CD14-positive monocyte (primary cell): ENCODE data around the gene CGB2. TPM values are rescaled to one million over a fixed set of nuclear protein-coding genes. Genes with fewer than 3 reads are reported as not detected.

Source experiments
- DNase-seq, 3 donors: peaks; one replicate each; pipeline ENCODE4 v3.0.0-alpha.2; 2011 to 2022
- H2AFZ ChIP-seq: 2 replicates; pipeline ENCODE4 v1.6.0; 2012; ENCODE audit warnings: mild to moderate bottlenecking, low read depth, low read length, inconsistent platforms; ENCODE audit not compliant: insufficient read depth, poor library complexity, severe bottlenecking
- H3K27ac ChIP-seq, 2 donors: 1 replicate in 1 of 2; 2 replicates in 1 of 2; pipeline ENCODE4 v1.5.1; 2012 to 2013; ENCODE audit warnings: low read length in 2 of 2, control low read depth in 1 of 2, inconsistent platforms in 1 of 2, low read depth in 1 of 2, mild to moderate bottlenecking in 1 of 2
- H3K27me3 ChIP-seq, 2 donors: one replicate each; pipeline versions ENCODE4 v1.6.0 to v1.6.1; 2011 to 2013; ENCODE audit warnings: low read length in 2 of 2; ENCODE audit not compliant: control insufficient read depth in 2 of 2, insufficient read depth in 2 of 2
- H3K36me3 ChIP-seq, 2 donors: replicated peaks in 1 of 2; 1 replicate in 1 of 2; 2 replicates in 1 of 2; pipeline versions ENCODE4 v1.5.1 to v1.6.1; 2012 to 2013; ENCODE audit warnings: low read length in 2 of 2, control low read depth in 1 of 2, inconsistent platforms in 1 of 2, mild to moderate bottlenecking in 1 of 2; ENCODE audit not compliant: insufficient read depth in 2 of 2, control insufficient read depth in 1 of 2
- H3K4me1 ChIP-seq, 2 donors: 1 replicate in 1 of 2; 2 replicates in 1 of 2; pipeline versions ENCODE4 v1.5.1 to v1.6.1; 2012 to 2013; ENCODE audit warnings: low read length in 2 of 2, control low read depth in 1 of 2, inconsistent platforms in 1 of 2, mild to moderate bottlenecking in 1 of 2, moderate library complexity in 1 of 2; ENCODE audit not compliant: insufficient read depth in 2 of 2, control insufficient read depth in 1 of 2
- H3K4me2 ChIP-seq: replicated peaks from 2 replicates; pipeline ENCODE3; 2012; ENCODE audit warnings: low read length, moderate library complexity, mild to moderate bottlenecking; ENCODE audit not compliant: poor library complexity, severe bottlenecking; ENCODE audit errors: extremely low read depth
- H3K4me3 ChIP-seq, 3 experiments: fragments of 200-600 bp in 1 of 3; sonication (generic) in 1 of 3; replicated peaks in 1 of 3; 1 replicate in 2 of 3; 2 replicates in 1 of 3; pipeline ENCODE4 v1.5.1; 2011 to 2013; ENCODE audit warnings: low read length in 3 of 3, mild to moderate bottlenecking in 3 of 3, control low read depth in 2 of 3, low read depth in 2 of 3, inconsistent platforms in 1 of 3, moderate library complexity in 1 of 3
- H3K79me2 ChIP-seq: 2 replicates; pipeline ENCODE4 v1.6.0; 2012; ENCODE audit warnings: mild to moderate bottlenecking, control low read depth, inconsistent platforms, low read length, moderate library complexity; ENCODE audit not compliant: insufficient read depth
- H3K9ac ChIP-seq: 2 replicates; pipeline ENCODE4 v1.6.0; 2017; ENCODE audit warnings: low read length, mild to moderate bottlenecking; ENCODE audit not compliant: insufficient read depth, poor library complexity, severe bottlenecking
- H3K9me3 ChIP-seq, 2 donors: replicated peaks in 1 of 2; 1 replicate in 1 of 2; 2 replicates in 1 of 2; pipeline versions ENCODE4 v1.5.1 to v1.6.1; 2012 to 2013; ENCODE audit warnings: low read length in 2 of 2, control low read depth in 1 of 2; ENCODE audit not compliant: control insufficient read depth in 1 of 2, insufficient read depth in 1 of 2
- H4K20me1 ChIP-seq: 2 replicates; pipeline ENCODE4 v1.6.0; 2012; ENCODE audit warnings: mild to moderate bottlenecking, low read length, control low read depth, moderate library complexity; ENCODE audit not compliant: insufficient read depth
- H3K27ac Mint-ChIP-seq, 7 donors: one replicate each; pipeline ENCODE4 v1.8.0; 2020; ENCODE audit warnings: mild to moderate bottlenecking in 7 of 7, mixed read lengths in 7 of 7, moderate library complexity in 6 of 7, inconsistent platforms in 2 of 7
- H3K27me3 Mint-ChIP-seq, 3 donors: one replicate each; pipeline ENCODE4 v1.8.0; 2021 to 2022; ENCODE audit warnings: low read depth in 3 of 3, mild to moderate bottlenecking in 3 of 3, mixed read lengths in 3 of 3, moderate library complexity in 3 of 3, inconsistent platforms in 1 of 3
- H3K36me3 Mint-ChIP-seq, 2 donors: one replicate each; pipeline ENCODE4 v1.8.0; 2020; ENCODE audit warnings: mixed read lengths in 2 of 2, inconsistent platforms in 1 of 2, mild to moderate bottlenecking in 1 of 2
- H3K4me1 Mint-ChIP-seq: one replicate; pipeline ENCODE4 v1.8.0; 2020; ENCODE audit warnings: mild to moderate bottlenecking, mixed read lengths
- H3K4me3 Mint-ChIP-seq, 2 donors: one replicate each; pipeline ENCODE4 v1.8.0; 2020; ENCODE audit warnings: mild to moderate bottlenecking in 2 of 2, mixed read lengths in 2 of 2, moderate library complexity in 1 of 2
- H3K9me3 Mint-ChIP-seq, 7 donors: one replicate each; pipeline ENCODE4 v1.8.0; 2020 to 2022; ENCODE audit warnings: mixed read lengths in 7 of 7, mild to moderate bottlenecking in 6 of 7, moderate library complexity in 6 of 7, inconsistent platforms in 2 of 7
- CTCF ChIP-seq: fragments of 200-600 bp; IDR thresholded peaks from one replicate; pipeline ENCODE4 v1.8.0; 2022; ENCODE audit warnings: antibody characterized with exemption, mild to moderate bottlenecking
- WGBS: methylation state at CpG from one replicate; pipeline ENCODE4 v1.1.5; 2013; ENCODE audit warnings: missing lambda C conversion rate; ENCODE audit not compliant: insufficient coverage; 5-methylcytosine and 5-hydroxymethylcytosine counted together
- intact Hi-C, 2 donors: fragments of 100-400 bp; cut with micrococcal nuclease; formaldehyde crosslinking; loops; one replicate each; pipeline versions ENCODE4 v1.15.0 to v1.15.1; 2023
- polyA plus RNA-seq, 3 donors: library from polyadenylated mRNA; depleted of rRNA in 1 of 3; unstranded in 2 of 3; stranded (reverse) in 1 of 3; fragments of 300-500 nt in 2 of 3; fragments of >200 nt in 1 of 3; fragmentation: Illumina TruSeq in 2 of 3; gene quantifications; 1 replicate in 2 of 3; 2 replicates in 1 of 3; pipeline ENCODE4 v1.2.3, GENCODE V29; 2012 to 2021

Gene CGB2
- polyA plus RNA-seq, 3 donors: not detected

GRCh38 chr19:49014870-49015255 is 16.8 kb upstream of the CGB2 start:
- Histone ChIP-seq H3K36me3 (peaks cover 48 to 54% of the 10 kb centered on the region in 2 donors), H3K9ac (no peak overlapping the region), H3K9me3 (no peaks in the 10 kb centered on the region), H3K27me3 (peaks cover 9 to 29% of the 10 kb centered on the region in 2 donors), H3K4me3 (no peak overlapping the region), H4K20me1 (no peaks in the 10 kb centered on the region), H3K4me2 (no peak overlapping the region), H3K79me2 (no peaks in the 10 kb centered on the region), H3K27ac (no peak overlapping the region), H3K4me1 (peaks cover 24 to 28% of the 10 kb centered on the region in 2 donors), H2AFZ (no peak overlapping the region)
- Mint-ChIP-seq H3K4me3 (no peak overlapping the region), H3K27ac (no peak overlapping the region), H3K4me1 (peaks cover 22% of the 10 kb centered on the region), H3K36me3 (peaks cover 53 to 72% of the 10 kb centered on the region in 2 donors), H3K27me3 (peaks cover 16 to 29% (median 28%) of the 10 kb centered on the region in 3 donors), H3K9me3 (peaks cover 0 to 8% (median 5%) of the 10 kb centered on the region in 7 donors)
- no peak for DNase-seq
- TF ChIP-seq CTCF: no peak
- intact Hi-C loops: no loop called here
- 89% methylated on average over 18 of the region's 18 CpGs for WGBS

GRCh38 chr19:49016067-49016839 is 15.4 kb upstream of the CGB2 start:
- H3K4me2 ChIP-seq: no peak overlapping the region
- no peaks in the 10 kb centered on the region for H3K9me3 ChIP-seq
- WGBS: 98% methylated on average over 14 of the region's 29 CpGs
- peaks cover 26% of the 10 kb centered on the region for H3K4me1 Mint-ChIP-seq
- no peak overlapping the region for H3K27ac ChIP-seq
- no peaks in the 10 kb centered on the region for H4K20me1 ChIP-seq
- H3K4me3 ChIP-seq: no peak overlapping the region
- intact Hi-C loops: no loop called here
- peaks cover 24 to 29% of the 10 kb centered on the region in 2 donors for H3K4me1 ChIP-seq
- no peak overlapping the region for H3K9ac ChIP-seq
- H3K27me3 Mint-ChIP-seq: peaks cover 28 to 43% (median 42%) of the 10 kb centered on the region in 3 donors
- H3K79me2 ChIP-seq: no peaks in the 10 kb centered on the region
- H3K36me3 ChIP-seq: peaks cover 36 to 40% of the 10 kb centered on the region in 2 donors
- DNase-seq: no peak
- H2AFZ ChIP-seq: no peak overlapping the region
- H3K4me3 Mint-ChIP-seq: no peak overlapping the region
- peaks cover 43 to 58% of the 10 kb centered on the region in 2 donors for H3K36me3 Mint-ChIP-seq
- no peak overlapping the region for H3K27ac Mint-ChIP-seq
- peaks cover 14 to 43% of the 10 kb centered on the region in 2 donors for H3K27me3 ChIP-seq
- TF ChIP-seq CTCF: no peak
- H3K9me3 Mint-ChIP-seq: peaks cover 0 to 10% (median 5%) of the 10 kb centered on the region in 7 donors
